SU-DHL-6 (cell line): ENCODE results near the gene CTSS.

ENCODE experiments used
- EZH2phosphoT487 ChIP-seq: fragments of 200-600 bp; sonication (generic), shearing (Covaris generic); conservative IDR thresholded peaks from 2 replicates; pipeline ENCODE4 v1.6.1; 2018; ENCODE audit warnings: mild to moderate bottlenecking, antibody characterized with exemption, low read length, moderate library complexity, mixed read lengths
- TF ChIP-seq, protein P1 (sequence below): fragments of 200-600 bp; sonication (generic); IDR thresholded peaks from one replicate; pipeline ENCODE4 v1.5.1; 2017; ENCODE audit warnings: antibody characterized with exemption, mild to moderate bottlenecking, low read length, moderate library complexity; ENCODE audit not compliant: insufficient read depth, poor library complexity, severe bottlenecking

DNA sequence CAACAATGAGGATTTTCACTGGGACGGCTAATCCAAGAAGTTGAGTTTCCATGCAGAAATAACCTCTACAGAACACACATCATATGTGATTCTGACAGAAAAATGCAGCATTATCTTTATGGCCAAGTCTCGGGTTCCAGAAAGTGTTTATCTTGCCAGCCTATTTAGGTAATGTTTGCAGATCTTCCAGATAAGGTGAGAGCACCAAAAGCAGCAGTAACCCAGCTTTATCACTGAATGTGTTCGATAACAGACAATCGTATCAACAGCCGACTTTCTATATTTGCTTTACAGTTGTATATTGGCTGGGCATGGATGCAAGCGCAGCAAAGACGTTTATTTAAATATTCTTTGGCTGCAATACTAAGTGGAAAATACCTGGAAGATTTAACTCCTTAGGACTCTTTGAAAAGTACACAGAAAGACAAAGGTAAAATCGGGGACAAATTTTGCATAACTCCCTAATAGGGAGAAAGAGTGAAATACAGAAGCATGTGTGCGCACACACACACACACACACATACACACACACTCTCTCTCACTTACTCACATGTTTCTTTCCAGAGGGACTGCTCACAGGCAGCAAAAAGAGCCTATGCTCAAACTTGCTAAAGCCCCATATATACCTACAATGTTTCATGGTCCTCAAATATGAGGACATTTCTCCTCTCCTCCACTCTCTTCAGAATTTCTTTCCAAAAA lies 45.5 kb upstream of the CTSS start:
- TF ChIP-seq, protein P1, sequence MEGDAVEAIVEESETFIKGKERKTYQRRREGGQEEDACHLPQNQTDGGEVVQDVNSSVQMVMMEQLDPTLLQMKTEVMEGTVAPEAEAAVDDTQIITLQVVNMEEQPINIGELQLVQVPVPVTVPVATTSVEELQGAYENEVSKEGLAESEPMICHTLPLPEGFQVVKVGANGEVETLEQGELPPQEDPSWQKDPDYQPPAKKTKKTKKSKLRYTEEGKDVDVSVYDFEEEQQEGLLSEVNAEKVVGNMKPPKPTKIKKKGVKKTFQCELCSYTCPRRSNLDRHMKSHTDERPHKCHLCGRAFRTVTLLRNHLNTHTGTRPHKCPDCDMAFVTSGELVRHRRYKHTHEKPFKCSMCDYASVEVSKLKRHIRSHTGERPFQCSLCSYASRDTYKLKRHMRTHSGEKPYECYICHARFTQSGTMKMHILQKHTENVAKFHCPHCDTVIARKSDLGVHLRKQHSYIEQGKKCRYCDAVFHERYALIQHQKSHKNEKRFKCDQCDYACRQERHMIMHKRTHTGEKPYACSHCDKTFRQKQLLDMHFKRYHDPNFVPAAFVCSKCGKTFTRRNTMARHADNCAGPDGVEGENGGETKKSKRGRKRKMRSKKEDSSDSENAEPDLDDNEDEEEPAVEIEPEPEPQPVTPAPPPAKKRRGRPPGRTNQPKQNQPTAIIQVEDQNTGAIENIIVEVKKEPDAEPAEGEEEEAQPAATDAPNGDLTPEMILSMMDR: no peak
- TF ChIP-seq EZH2phosphoT487: no peak
